ENCODE measurements around the gene KMT2E.

- TF ChIP-seq PATZ1 (CRISPR knock-in tag; IDR thresholded peaks at IDR 0.05; ENCODE audit: borderline replicate concordance) = no peak
- no peak for TF ChIP-seq PPARA (CRISPR knock-in tag; IDR thresholded peaks at IDR 0.05; ENCODE audit: borderline replicate concordance)
- no peak for TF ChIP-seq GLIS3 (CRISPR knock-in tag; IDR thresholded peaks at IDR 0.05)
- TF ChIP-seq, protein P1, sequence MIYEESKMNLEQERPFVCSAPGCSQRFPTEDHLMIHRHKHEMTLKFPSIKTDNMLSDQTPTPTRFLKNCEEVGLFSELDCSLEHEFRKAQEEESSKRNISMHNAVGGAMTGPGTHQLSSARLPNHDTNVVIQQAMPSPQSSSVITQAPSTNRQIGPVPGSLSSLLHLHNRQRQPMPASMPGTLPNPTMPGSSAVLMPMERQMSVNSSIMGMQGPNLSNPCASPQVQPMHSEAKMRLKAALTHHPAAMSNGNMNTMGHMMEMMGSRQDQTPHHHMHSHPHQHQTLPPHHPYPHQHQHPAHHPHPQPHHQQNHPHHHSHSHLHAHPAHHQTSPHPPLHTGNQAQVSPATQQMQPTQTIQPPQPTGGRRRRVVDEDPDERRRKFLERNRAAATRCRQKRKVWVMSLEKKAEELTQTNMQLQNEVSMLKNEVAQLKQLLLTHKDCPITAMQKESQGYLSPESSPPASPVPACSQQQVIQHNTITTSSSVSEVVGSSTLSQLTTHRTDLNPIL (CRISPR knock-in tag; IDR thresholded peaks at IDR 0.05; ENCODE audit: low read depth) = no peak
- TF ChIP-seq ZNF8 (CRISPR knock-in tag; IDR thresholded peaks at IDR 0.05) = no peak
- no peak for TF ChIP-seq ZFP3 (CRISPR knock-in tag; IDR thresholded peaks at IDR 0.05)
- TF ChIP-seq ISL1 (CRISPR knock-in tag; IDR thresholded peaks at IDR 0.05) = no peak
- TF ChIP-seq ARNTL (CRISPR knock-in tag; IDR thresholded peaks at IDR 0.05; ENCODE audit: borderline replicate concordance, low read depth) = no peak
Measured at GRCh38 chr7:105011141-105011830, 2.7 kb upstream of the KMT2E start.

Measured in SK-N-SH treated with all-trans-retinoic acid at 6 μM for 48 hours (cell line).